NCI-H69 (cell line): ENCODE measurements around the gene ZDHHC11B.
"Not testable (repeated sequence)": the region's sequence is repeated elsewhere in the genome, so short reads cannot be mapped to it uniquely, and the experiment has no call there.

ENCODE experiments used
- DNase-seq: peaks from one replicate; lab custom pipeline; 2025; lab: John Stamatoyannopoulos, UW

The ZDHHC11B gene

GRCh38 chr5:783881-784427 lies 575 bp downstream of the ZDHHC11B start:
- DNase-seq: peak; percentile 64

- DNase-seq: not testable (repeated sequence)
Observed at GRCh38 chr5:783049-783802, 1.3 kb downstream of the ZDHHC11B start.

GRCh38 chr5:782356-782755 lies 2.2 kb downstream of the ZDHHC11B start:
- DNase-seq: not testable (repeated sequence)

- DNase-seq: not testable (repeated sequence)
Observed at GRCh38 chr5:780571-780970, 4.0 kb downstream of the ZDHHC11B start.

- not testable (repeated sequence) for DNase-seq
Observed at GRCh38 chr5:778967-779366, 5.6 kb downstream of the ZDHHC11B start.

- not testable (repeated sequence) for DNase-seq
Observed at GRCh38 chr5:778421-778820, 6.1 kb downstream of the ZDHHC11B start.

- no peak for DNase-seq
Observed at GRCh38 chr5:777756-778161, 6.8 kb downstream of the ZDHHC11B start.

GRCh38 chr5:776862-777711 lies 7.4 kb downstream of the ZDHHC11B start:
- DNase-seq: peak; percentile 96

- DNase-seq: no peak
Observed at GRCh38 chr5:775961-776861, 8.3 kb downstream of the ZDHHC11B start.

GRCh38 chr5:775595-775960 lies 9.0 kb downstream of the ZDHHC11B start:
- peak; percentile 65 for DNase-seq

- not testable (repeated sequence) for DNase-seq
Observed at GRCh38 chr5:774854-775505, 9.5 kb downstream of the ZDHHC11B start.

- DNase-seq: not testable (repeated sequence)
Observed at GRCh38 chr5:774304-774703, 10.2 kb downstream of the ZDHHC11B start.

GRCh38 chr5:773517-774264 lies 10.8 kb downstream of the ZDHHC11B start:
- DNase-seq: no peak

- DNase-seq: not testable (repeated sequence)
Observed at GRCh38 chr5:772931-773330, 11.6 kb downstream of the ZDHHC11B start.

GRCh38 chr5:772547-772890 lies 12.0 kb downstream of the ZDHHC11B start:
- not testable (repeated sequence) for DNase-seq

GRCh38 chr5:771841-772546 lies 12.5 kb downstream of the ZDHHC11B start:
- not testable (repeated sequence) for DNase-seq

- not testable (repeated sequence) for DNase-seq
Observed at GRCh38 chr5:771087-771781, 13.3 kb downstream of the ZDHHC11B start.

GRCh38 chr5:770585-770984 lies 13.9 kb downstream of the ZDHHC11B start:
- DNase-seq: not testable (repeated sequence)

GRCh38 chr5:769485-770145 lies 14.9 kb downstream of the ZDHHC11B start:
- DNase-seq: not testable (repeated sequence)
